SKM-1 treated with dmso at 0.1 percent for 144 hours (cell line): ENCODE data around the gene GABBR2.

Source experiments
- DNase-seq: peaks from one replicate; lab custom pipeline; 2025; ENCODE audit not compliant: unreplicated experiment; lab: John Stamatoyannopoulos, UW

GABBR2 gene

GRCh38 chr9:98453589-98454311, 255.0 kb downstream of the GABBR2 start:
- DNase-seq, result no peak

- no peak for DNase-seq
These were observed 257.2 kb downstream of the GABBR2 start for GRCh38 chr9:98451576-98451975.

- no peak for DNase-seq
These were observed 258.2 kb downstream of the GABBR2 start for GRCh38 chr9:98450496-98450895.

- DNase-seq, result no peak
These were observed 258.9 kb downstream of the GABBR2 start for GRCh38 chr9:98449871-98450270.

- DNase-seq, result no peak
These were observed 263.2 kb downstream of the GABBR2 start for GRCh38 chr9:98445576-98445975.

- no peak for DNase-seq
These were observed 264.1 kb downstream of the GABBR2 start for GRCh38 chr9:98444601-98445000.

DNA sequence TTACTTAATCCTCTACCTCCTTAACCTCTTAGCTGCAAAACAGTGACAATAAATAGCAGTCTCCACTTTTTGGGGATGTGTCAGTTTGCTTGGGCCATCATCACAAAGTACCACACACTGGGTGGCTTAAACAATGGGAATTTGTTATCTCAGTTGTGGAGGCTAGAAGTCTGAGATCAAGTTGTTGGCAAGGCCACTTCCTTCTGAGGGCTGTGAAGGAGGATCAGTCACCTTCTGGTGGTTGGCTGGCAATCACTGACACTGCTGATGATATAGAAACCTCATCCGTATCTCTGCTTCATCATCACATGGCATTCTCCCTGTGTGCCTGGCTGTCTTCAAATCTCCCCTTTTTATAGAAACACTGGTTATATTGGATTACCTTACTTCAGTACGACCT, 266.2 kb downstream of the GABBR2 start:
- no peak for DNase-seq

GRCh38 chr9:98442114-98442513, 266.6 kb downstream of the GABBR2 start:
- no peak for DNase-seq

- DNase-seq, result no peak
These were observed 270.1 kb downstream of the GABBR2 start for GRCh38 chr9:98438666-98439065.

DNA sequence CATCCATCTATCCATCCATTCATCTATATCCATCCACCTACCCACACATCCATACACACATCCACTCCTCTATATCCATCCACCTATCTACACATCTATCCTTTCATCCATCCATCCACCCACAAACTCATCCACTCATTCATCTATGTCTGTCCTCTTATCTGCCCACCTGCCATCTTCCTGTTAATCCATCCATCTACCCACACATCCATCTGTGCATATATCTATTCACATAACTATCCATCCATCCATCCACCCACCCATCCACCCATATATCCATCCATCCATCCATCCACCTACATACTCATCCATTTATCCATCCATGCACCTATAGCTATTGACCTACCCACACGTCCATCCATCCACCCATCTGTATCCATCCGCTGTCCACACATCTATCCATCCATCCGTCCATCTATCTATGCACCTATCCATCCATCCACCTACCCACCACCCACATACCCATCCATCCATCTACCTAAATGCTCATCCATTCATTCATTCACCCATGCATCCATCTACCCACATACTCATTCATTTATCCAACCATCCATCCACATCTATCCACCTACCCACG, 271.2 kb downstream of the GABBR2 start:
- no peak for DNase-seq

- no peak for DNase-seq
These were observed 275.8 kb downstream of the GABBR2 start for GRCh38 chr9:98432960-98433359.

- no peak for DNase-seq
These were observed 276.6 kb downstream of the GABBR2 start for GRCh38 chr9:98432134-98432533.

GRCh38 chr9:98430535-98431292, 278.0 kb downstream of the GABBR2 start:
- no peak for DNase-seq

DNA sequence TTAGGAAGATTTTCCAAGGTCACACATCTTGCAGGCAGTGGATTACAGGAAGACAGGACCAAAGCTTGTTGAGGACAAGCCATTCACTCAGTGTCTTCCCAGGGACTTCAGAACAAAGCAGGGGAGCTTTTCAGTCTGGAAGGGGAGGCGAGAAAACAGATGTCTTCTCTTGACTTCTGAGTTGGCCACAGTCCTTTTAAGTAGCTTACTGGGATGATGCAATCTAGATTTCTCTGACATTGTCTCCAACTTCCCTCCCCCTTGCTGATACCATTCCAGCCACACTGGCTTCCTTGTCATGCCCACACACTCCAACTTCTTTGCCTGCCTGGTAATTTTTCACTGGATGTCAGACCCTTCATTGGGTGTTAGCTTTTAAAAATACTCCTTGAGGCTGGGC, 279.1 kb downstream of the GABBR2 start:
- peak; percentile 6 for DNase-seq

DNA sequence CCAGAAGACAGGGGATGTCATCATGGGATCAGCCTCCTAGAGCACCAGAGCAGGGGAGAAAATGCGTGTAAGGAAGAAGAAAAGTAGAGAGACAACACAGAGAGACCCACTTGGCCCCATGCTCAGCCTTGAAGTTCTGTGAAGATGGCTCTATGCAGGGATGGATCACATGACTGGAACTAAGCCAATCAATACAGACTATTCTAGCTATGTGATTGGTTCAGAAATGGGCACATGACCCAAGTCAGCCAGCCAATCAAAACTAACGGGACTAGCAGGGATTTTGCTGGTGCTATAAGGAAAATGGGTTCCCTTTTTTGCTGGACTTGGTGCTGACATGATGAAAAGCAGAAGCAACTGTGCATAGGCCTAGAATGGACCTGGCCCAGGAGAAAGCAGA, 280.3 kb downstream of the GABBR2 start:
- no peak for DNase-seq

DNA sequence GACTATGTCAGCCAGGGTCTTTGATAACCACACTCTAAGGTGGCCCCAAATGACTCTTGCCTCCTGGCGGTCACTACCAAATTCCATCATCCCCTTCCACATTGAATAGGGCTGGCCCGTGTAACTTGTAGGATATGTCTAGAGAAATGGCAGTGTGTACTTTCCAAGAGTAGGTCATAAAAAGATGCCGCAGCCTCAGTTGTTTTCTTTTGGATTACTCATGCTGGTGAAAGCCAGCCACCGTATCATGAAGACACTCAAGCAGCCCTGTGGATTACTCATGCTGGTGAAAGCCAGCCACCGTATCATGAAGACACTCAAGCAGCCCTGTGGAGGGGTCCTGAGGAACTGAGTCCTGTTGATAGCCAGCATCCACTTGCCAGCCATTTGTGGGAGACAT, 281.2 kb downstream of the GABBR2 start:
- no peak for DNase-seq

- no peak for DNase-seq
These were observed 283.7 kb downstream of the GABBR2 start for GRCh38 chr9:98425079-98425478.

DNA sequence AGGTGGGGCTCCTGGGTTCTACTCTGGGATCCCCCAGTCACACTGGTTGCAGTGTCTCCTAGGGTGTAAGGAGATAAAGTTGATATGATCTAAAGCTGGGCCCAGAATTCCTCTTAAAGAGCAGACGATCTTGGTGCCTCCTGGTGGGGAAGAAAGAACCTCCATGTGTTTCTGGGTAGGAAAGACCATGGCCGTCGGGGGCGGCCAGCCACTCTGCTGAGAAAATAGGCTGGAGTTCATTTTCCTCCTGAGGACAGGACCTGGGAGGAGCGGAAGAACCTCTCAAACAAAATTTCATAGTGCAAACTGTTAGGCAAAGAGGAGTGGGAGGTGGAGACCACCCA, 289.5 kb downstream of the GABBR2 start:
- no peak for DNase-seq

- DNase-seq, result no peak
These were observed 290.0 kb downstream of the GABBR2 start for GRCh38 chr9:98418578-98419259.

DNA sequence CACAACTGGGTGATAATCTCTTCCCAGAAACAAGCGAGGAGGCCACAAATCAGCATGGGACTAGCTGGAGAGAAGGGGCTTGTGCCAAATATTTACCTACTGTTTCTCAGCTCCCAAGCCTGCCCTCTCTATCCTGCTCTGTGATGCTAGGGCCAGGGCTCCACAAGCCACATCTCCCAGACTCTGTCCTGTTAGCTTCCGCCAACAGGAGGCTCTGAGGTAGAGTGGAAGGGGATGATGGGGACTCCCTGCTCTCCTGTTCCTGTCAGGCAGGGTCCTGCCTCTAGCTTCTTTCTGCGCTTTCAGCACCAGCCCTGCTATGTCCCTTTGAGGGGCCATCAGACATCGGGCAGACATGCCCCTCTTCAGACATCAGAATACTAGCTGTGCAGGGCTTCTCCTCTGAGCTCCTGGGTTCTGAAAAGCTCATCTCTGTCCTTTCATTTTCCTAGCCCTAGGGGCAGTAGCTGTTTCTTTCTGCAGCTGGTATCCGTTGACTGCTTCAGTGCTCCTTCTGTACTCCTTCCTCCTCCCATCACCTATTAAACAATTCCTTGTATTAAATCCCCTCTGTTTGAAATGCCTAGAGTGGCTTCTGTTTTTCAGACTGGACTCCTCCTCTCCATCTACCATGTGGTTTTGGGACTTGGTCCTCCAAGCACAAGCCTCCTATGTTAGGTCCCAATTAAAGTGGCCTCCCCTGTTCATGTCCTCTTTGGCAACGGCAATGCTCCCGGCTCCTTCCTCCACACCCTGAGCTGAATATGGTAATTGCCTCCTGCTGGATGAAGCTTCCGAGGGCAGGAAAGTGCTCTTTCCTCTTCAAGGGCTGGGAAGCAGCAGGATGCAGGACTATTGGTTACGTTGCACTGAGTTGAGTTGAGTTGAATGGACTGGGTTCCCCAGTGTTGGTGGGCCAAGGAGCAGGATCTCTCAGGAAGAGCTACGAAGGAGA, 292.2 kb downstream of the GABBR2 start:
- DNase-seq, result no peak

DNA sequence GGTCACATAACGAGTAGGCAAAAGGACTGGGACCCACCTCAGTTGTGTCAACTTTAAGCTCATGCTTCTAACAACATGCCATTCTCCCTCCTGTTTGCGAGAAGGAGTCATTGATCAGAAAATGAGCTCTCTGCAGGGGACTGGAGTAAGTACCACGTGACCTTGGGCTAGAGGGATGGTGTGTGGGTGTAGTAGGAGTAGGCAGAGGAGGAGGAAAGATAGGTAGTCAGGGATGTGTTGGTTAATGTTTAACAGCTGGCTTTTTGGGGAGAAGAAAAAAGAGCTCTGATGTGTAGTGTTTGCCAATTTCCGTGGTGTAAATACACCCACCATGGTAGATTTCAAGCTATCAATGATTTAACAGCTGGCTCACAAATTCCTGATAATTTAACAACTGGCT, 293.0 kb downstream of the GABBR2 start:
- DNase-seq, result no peak
